SK-N-MC (cell line): ENCODE data around the gene TRIM2.

Experiments used
- EZH2 ChIP-seq: fragments of 200-600 bp; sonication (generic); IDR thresholded peaks from one replicate; pipeline ENCODE4 v1.6.1; 2017; ENCODE audit warnings: antibody characterized with exemption
- POLR2AphosphoS5 ChIP-seq: IDR thresholded peaks from 2 replicates; pipeline ENCODE4 v1.6.1; 2012; ENCODE audit warnings: mild to moderate bottlenecking, low read depth, low read length, borderline replicate concordance

- TF ChIP-seq POLR2AphosphoS5 (no peak), EZH2 (no peak)
These were observed 7.9 kb downstream of the TRIM2 start for GRCh38 chr4:153211986-153212728.
